ENCODE results near the gene ID3. TPM values are rescaled to one million over a fixed set of nuclear protein-coding genes. Genes with fewer than 3 reads are reported as not detected.

Gene ID3
- total and polyA plus RNA-seq, 9 of the 15 experiments (the other 6 are each of a cell fraction or from before 2014, with no cell fraction given): 6.8 to 59.8 (median 23.5) TPM

DNA sequence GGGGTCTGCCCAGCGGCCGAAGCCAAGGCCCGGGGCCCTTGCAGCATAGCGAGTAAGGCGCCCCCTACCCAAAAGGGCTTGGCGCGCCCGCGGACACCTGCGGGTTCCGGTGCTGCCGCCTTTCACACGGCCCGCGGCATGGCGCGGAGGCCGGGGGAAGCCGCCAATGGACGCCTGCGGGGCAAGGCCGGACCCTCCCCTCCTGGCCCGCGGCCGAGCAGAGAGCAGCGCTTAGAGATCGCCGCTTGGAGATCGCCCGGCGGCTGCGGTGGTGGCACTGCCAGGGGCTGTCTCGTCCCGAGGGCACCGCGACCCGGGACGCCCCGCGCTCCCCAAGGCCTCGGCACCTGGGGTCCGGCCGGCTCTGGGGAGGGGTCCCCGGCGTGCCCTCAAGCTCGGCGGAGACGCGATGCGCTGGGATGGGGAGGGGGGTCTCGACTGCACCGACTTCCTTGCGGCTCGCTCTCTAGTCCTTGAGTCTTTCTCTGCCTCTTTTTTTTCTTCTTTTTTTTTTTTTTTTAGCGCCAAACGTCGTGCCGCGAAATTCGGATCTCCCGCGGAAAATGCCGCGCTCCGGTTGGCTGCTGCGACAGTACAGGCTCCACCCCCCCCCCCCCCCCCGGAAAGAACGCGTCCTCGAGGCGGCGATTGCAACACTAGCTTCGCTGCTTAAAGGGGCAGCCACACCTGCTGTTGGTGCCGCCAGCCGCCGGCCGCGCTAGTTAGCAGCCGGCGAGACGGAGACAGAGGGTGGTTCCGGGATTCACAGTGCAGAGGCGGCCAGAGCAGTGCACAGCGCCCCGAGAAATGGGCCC, 28.3 kb downstream of the ID3 start, which contains the start of gene E2F2 (continued):
- TF ChIP-seq STAT5A (IDR thresholded peaks at IDR 0.05; ENCODE audit: borderline replicate concordance, low read length): 0 out of 2 replicates have a peak, but pooled peaks have one; percentile 17
- TF ChIP-seq, protein P1, sequence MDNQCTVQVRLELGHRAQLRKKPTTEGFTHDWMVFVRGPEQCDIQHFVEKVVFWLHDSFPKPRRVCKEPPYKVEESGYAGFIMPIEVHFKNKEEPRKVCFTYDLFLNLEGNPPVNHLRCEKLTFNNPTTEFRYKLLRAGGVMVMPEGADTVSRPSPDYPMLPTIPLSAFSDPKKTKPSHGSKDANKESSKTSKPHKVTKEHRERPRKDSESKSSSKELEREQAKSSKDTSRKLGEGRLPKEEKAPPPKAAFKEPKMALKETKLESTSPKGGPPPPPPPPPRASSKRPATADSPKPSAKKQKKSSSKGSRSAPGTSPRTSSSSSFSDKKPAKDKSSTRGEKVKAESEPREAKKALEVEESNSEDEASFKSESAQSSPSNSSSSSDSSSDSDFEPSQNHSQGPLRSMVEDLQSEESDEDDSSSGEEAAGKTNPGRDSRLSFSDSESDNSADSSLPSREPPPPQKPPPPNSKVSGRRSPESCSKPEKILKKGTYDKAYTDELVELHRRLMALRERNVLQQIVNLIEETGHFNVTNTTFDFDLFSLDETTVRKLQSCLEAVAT (IDR thresholded peaks at IDR 0.05): no peak
- TF ChIP-seq, protein P2, sequence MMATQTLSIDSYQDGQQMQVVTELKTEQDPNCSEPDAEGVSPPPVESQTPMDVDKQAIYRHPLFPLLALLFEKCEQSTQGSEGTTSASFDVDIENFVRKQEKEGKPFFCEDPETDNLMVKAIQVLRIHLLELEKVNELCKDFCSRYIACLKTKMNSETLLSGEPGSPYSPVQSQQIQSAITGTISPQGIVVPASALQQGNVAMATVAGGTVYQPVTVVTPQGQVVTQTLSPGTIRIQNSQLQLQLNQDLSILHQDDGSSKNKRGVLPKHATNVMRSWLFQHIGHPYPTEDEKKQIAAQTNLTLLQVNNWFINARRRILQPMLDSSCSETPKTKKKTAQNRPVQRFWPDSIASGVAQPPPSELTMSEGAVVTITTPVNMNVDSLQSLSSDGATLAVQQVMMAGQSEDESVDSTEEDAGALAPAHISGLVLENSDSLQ (IDR thresholded peaks at IDR 0.05): no peak
- no peak for TF ChIP-seq CBFA2T2 (conservative IDR thresholded peaks at IDR 0.05)
- TF ChIP-seq ASH1L (IDR thresholded peaks at IDR 0.05; ENCODE audit: borderline replicate concordance, low read depth, partially characterized antibody): no peak
- no peak for TF ChIP-seq MAFG (tag; conservative IDR thresholded peaks at IDR 0.05)
- TF ChIP-seq NONO (IDR thresholded peaks at IDR 0.05; ENCODE audit: low read depth in 2 of 2, low read length in 1 of 2): peak in 1 of 2 experiments; percentile 72; a peak in 2 of 4 replicates
- no peak for TF ChIP-seq RBM15 (IDR thresholded peaks at IDR 0.05; ENCODE audit: insufficient read depth, low read length)
- TF ChIP-seq MXI1 (IDR thresholded peaks at IDR 0.05; ENCODE audit: low read depth, low read length): no peak
- peak; percentile 8 for TF ChIP-seq RBM22 (IDR thresholded peaks at IDR 0.05; ENCODE audit: low read depth, low read length, poor library complexity, severe bottlenecking)
- TF ChIP-seq ZNF57 (CRISPR knock-in tag; IDR thresholded peaks at IDR 0.05): no peak
- TF ChIP-seq, protein P3, sequence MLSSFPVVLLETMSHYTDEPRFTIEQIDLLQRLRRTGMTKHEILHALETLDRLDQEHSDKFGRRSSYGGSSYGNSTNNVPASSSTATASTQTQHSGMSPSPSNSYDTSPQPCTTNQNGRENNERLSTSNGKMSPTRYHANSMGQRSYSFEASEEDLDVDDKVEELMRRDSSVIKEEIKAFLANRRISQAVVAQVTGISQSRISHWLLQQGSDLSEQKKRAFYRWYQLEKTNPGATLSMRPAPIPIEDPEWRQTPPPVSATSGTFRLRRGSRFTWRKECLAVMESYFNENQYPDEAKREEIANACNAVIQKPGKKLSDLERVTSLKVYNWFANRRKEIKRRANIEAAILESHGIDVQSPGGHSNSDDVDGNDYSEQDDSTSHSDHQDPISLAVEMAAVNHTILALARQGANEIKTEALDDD (IDR thresholded peaks at IDR 0.05): no peak; the same call in 1 of the 2 replicates
- 0 out of 4 replicates have a peak, but pooled peaks of 1 of the 2 experiments have one; percentile 0 for TF ChIP-seq FOXA3 (CRISPR knock-in tag; conservative IDR thresholded peaks at IDR 0.05 in 1 of 2, IDR thresholded peaks at IDR 0.05 in 1 of 2)
- peak; percentile 77 to 83 for TF ChIP-seq TRIM24 (IDR thresholded peaks at IDR 0.05)
- TF ChIP-seq RFX7 (CRISPR knock-in tag; IDR thresholded peaks at IDR 0.05): no peak
- TF ChIP-seq, protein P4, sequence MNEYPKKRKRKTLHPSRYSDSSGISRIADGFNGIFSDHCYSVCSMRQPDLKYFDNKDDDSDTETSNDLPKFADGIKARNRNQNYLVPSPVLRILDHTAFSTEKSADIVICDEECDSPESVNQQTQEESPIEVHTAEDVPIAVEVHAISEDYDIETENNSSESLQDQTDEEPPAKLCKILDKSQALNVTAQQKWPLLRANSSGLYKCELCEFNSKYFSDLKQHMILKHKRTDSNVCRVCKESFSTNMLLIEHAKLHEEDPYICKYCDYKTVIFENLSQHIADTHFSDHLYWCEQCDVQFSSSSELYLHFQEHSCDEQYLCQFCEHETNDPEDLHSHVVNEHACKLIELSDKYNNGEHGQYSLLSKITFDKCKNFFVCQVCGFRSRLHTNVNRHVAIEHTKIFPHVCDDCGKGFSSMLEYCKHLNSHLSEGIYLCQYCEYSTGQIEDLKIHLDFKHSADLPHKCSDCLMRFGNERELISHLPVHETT (CRISPR knock-in tag; conservative IDR thresholded peaks at IDR 0.05 in 1 of 2, IDR thresholded peaks at IDR 0.05 in 1 of 2): peak in 1 of 2 experiments; percentile 58; a peak in 1 of 4 replicates
- TF ChIP-seq ERF (CRISPR knock-in tag; IDR thresholded peaks at IDR 0.05): peak; percentile 79; the same call in 1 of the 2 replicates
- no peak for TF ChIP-seq ZNF232 (CRISPR knock-in tag; IDR thresholded peaks at IDR 0.05)
- TF ChIP-seq RFX1 (IDR thresholded peaks at IDR 0.05): no peak
- peak; percentile 26; the same call in 1 of the 2 replicates for TF ChIP-seq HCFC1 (IDR thresholded peaks at IDR 0.05; ENCODE audit: low read depth, low read length)
- no peak for TF ChIP-seq HMGN3 (IDR thresholded peaks at IDR 0.05; ENCODE audit: borderline replicate concordance, extremely low read depth, insufficient read length, low read depth, low read length)
